ENCODE results near the gene MINDY1.

- no peak for TF ChIP-seq RARB (CRISPR knock-in tag; IDR thresholded peaks at IDR 0.05)
- no peak for TF ChIP-seq ARNTL (CRISPR knock-in tag; IDR thresholded peaks at IDR 0.05; ENCODE audit: borderline replicate concordance, low read depth)
Measured at GRCh38 chr1:150957666-150958065, 49.0 kb downstream of the MINDY1 start.
